Endothelial cell of umbilical vein (primary cell): ENCODE data around the gene RGL4.

Source experiments
- CTCF ChIP-seq, 2 donors: IDR thresholded peaks; 1 replicate in 1 of 2; 2 replicates in 1 of 2; pipeline ENCODE4 v1.5.1; 2011; ENCODE audit warnings: low read length in 2 of 2, mild to moderate bottlenecking in 2 of 2, moderate library complexity in 2 of 2, control low read depth in 1 of 2, inconsistent platforms in 1 of 2, low read depth in 1 of 2; ENCODE audit not compliant: insufficient read depth in 1 of 2; ENCODE audit errors: extremely low read depth in 1 of 2
- FOS ChIP-seq: IDR thresholded peaks from 2 replicates; pipeline ENCODE4 v1.6.1; 2011; ENCODE audit warnings: mild to moderate bottlenecking, low read length, moderate library complexity, borderline replicate concordance; ENCODE audit not compliant: insufficient read depth
- MAX ChIP-seq: IDR thresholded peaks from 2 replicates; pipeline ENCODE4 v1.6.1; 2011; ENCODE audit not compliant: insufficient read depth, insufficient read length

GRCh38 chr22:23743303-23743705 lies 52.5 kb downstream of the RGL4 start:
- TF ChIP-seq MAX (no peak), CTCF (IDR thresholded peaks at IDR 0.05; ENCODE audit: extremely low read depth in 1 of 2, insufficient read depth in 1 of 2, low read depth in 1 of 2, low read length in 2 of 2) (no peak), FOS (no peak)
